OCI-LY3 (cell line): ENCODE data around the gene DQX1.

Experiments used
- H2AFZ ChIP-seq: fragments of 200-600, 300-600 bp; shearing (Covaris generic); 2 replicates; pipeline ENCODE4 v1.6.0; 2014; ENCODE audit warnings: antibody characterized with exemption, low read depth, low read length
- H3K27ac ChIP-seq: fragments of 200-600, 300-600 bp; sonication (generic); 2 replicates; pipeline ENCODE4 v1.5.1; 2014; ENCODE audit warnings: mild to moderate bottlenecking, low read length, moderate library complexity, mixed read lengths
- H3K27me3 ChIP-seq: fragments of 200-600, 300-600 bp; sonication (generic); 2 replicates; pipeline ENCODE4 v1.6.1; 2014; ENCODE audit warnings: low read depth, low read length, mixed read lengths
- H3K36me3 ChIP-seq: fragments of 200-600, 300-600 bp; sonication (generic); replicated peaks from 2 replicates; pipeline ENCODE3; 2014; ENCODE audit warnings: low read depth, low read length, mixed read lengths
- H3K4me1 ChIP-seq: fragments of 300-600, 200-600 bp; sonication (generic); 2 replicates; pipeline ENCODE4 v1.6.1; 2014; ENCODE audit warnings: low read length, mixed read lengths
- H3K4me2 ChIP-seq: fragments of 200-600, 300-600 bp; sonication (generic); 2 replicates; pipeline ENCODE4 v1.6.1; 2014; ENCODE audit warnings: low read length, mixed read lengths
- H3K4me3 ChIP-seq: fragments of 300-600, 200-600 bp; sonication (generic); 2 replicates; pipeline ENCODE4 v1.5.1; 2014; ENCODE audit warnings: antibody characterized with exemption, mild to moderate bottlenecking, low read length, moderate library complexity
- H3K79me2 ChIP-seq: fragments of 300-600, 200-600 bp; shearing (Covaris generic); 2 replicates; pipeline ENCODE4 v1.6.1; 2014; ENCODE audit warnings: mild to moderate bottlenecking, low read length, mixed read lengths
- H3K9ac ChIP-seq: fragments of 300-600, 200-600 bp; shearing (Covaris generic); 2 replicates; pipeline ENCODE4 v1.6.0; 2014; ENCODE audit warnings: mild to moderate bottlenecking, low read length, moderate library complexity
- H3K9me3 ChIP-seq: fragments of 200-600, 300-600 bp; shearing (Covaris generic); 2 replicates; pipeline ENCODE4 v1.6.1; 2014; ENCODE audit warnings: low read length, mixed read lengths; ENCODE audit not compliant: insufficient read depth
- H4K20me1 ChIP-seq: fragments of 200-600, 300-600 bp; sonication (generic); 2 replicates; pipeline ENCODE4 v1.6.1; 2016; ENCODE audit warnings: low read length, mixed read lengths; ENCODE audit not compliant: insufficient read depth
- CTCF ChIP-seq: fragments of 200-600, 300-600 bp; sonication (generic); IDR thresholded peaks from 2 replicates; pipeline ENCODE4 v1.5.1; 2014; ENCODE audit warnings: antibody characterized with exemption, low read length, low read depth
- EZH2phosphoT487 ChIP-seq: fragments of 200-600 bp; shearing (Covaris generic); IDR thresholded peaks from 2 replicates; pipeline ENCODE4 v1.6.1; 2018; ENCODE audit warnings: antibody characterized with exemption, mixed run types, low read depth

DQX1 gene

GRCh38 chr2:74493546-74493945 is 32.5 kb downstream of the DQX1 start:
- Histone ChIP-seq H3K79me2 (no peaks in the 10 kb centered on the region), H3K27ac (no peak overlapping the region), H3K27me3 (no peaks in the 10 kb centered on the region), H3K9me3 (no peaks in the 10 kb centered on the region), H4K20me1 (no peaks in the 10 kb centered on the region), H3K36me3 (peaks cover 17% of the 10 kb centered on the region), H3K4me2 (no peak overlapping the region), H3K4me3 (no peak overlapping the region), H3K9ac (no peak overlapping the region), H3K4me1 (no peaks in the 10 kb centered on the region), H2AFZ (no peak overlapping the region)
- TF ChIP-seq EZH2phosphoT487 (no peak), CTCF (no peak)

- no peak overlapping the region for H3K4me2 ChIP-seq
- H3K79me2 ChIP-seq: no peaks in the 10 kb centered on the region
- no peak for TF ChIP-seq EZH2phosphoT487
- no peak for TF ChIP-seq CTCF
- H3K9me3 ChIP-seq: no peaks in the 10 kb centered on the region
- H3K4me1 ChIP-seq: no peaks in the 10 kb centered on the region
- H3K27ac ChIP-seq: no peak overlapping the region
- H3K4me3 ChIP-seq: no peak overlapping the region
- H3K9ac ChIP-seq: no peak overlapping the region
- H3K36me3 ChIP-seq: peaks cover 17% of the 10 kb centered on the region
- H3K27me3 ChIP-seq: no peaks in the 10 kb centered on the region
- no peak overlapping the region for H2AFZ ChIP-seq
- no peaks in the 10 kb centered on the region for H4K20me1 ChIP-seq
These were observed 34.1 kb downstream of the DQX1 start for GRCh38 chr2:74491648-74492544.

GRCh38 chr2:74489906-74490305 is 36.1 kb downstream of the DQX1 start:
- Histone ChIP-seq H3K4me1 (no peaks in the 10 kb centered on the region), H2AFZ (no peak overlapping the region), H4K20me1 (no peaks in the 10 kb centered on the region), H3K9ac (no peak overlapping the region), H3K27me3 (no peaks in the 10 kb centered on the region), H3K27ac (no peak overlapping the region), H3K4me3 (no peak overlapping the region), H3K9me3 (no peaks in the 10 kb centered on the region), H3K4me2 (no peak overlapping the region), H3K79me2 (no peaks in the 10 kb centered on the region), H3K36me3 (peaks cover 20% of the 10 kb centered on the region)
- TF ChIP-seq CTCF (no peak), EZH2phosphoT487 (no peak)

GRCh38 chr2:74488643-74489481 is 37.2 kb downstream of the DQX1 start:
- TF ChIP-seq CTCF: no peak
- no peak for TF ChIP-seq EZH2phosphoT487

More at GRCh38 chr2:74488643-74489481, 37.2 kb downstream of the DQX1 start:
- Histone ChIP-seq H3K9ac (no peak overlapping the region), H3K4me2 (no peak overlapping the region), H4K20me1 (no peaks in the 10 kb centered on the region), H3K4me3 (no peak overlapping the region), H3K27me3 (no peaks in the 10 kb centered on the region), H2AFZ (no peak overlapping the region), H3K27ac (no peak overlapping the region), H3K4me1 (no peaks in the 10 kb centered on the region), H3K36me3 (peaks cover 20% of the 10 kb centered on the region), H3K79me2 (peaks cover 1% of the 10 kb centered on the region; the same call in 1 of the 2 replicates), H3K9me3 (no peaks in the 10 kb centered on the region)
